Mesothelial cell of epicardium (in vitro differentiated cells): ENCODE results near the gene WNT3A. TPM values are rescaled to one million over a fixed set of nuclear protein-coding genes. Genes with fewer than 3 reads are reported as not detected.

ENCODE experiments used
- DNase-seq, 2 experiments: peaks; one replicate each; pipeline ENCODE4 v3.0.0; 2021; ENCODE audit warnings: low spot score in 2 of 2; ENCODE audit not compliant: unreplicated experiment in 2 of 2
- H3K27ac Mint-ChIP-seq: 2 replicates; pipeline ENCODE4 v1.8.0; 2021; ENCODE audit warnings: mixed read lengths
- H3K27me3 Mint-ChIP-seq: 2 replicates; pipeline ENCODE4 v1.8.0; 2021; ENCODE audit warnings: low read depth, mixed read lengths
- H3K36me3 Mint-ChIP-seq: 2 replicates; pipeline ENCODE4 v1.8.0; 2021; ENCODE audit warnings: mixed read lengths
- H3K4me1 Mint-ChIP-seq: 2 replicates; pipeline ENCODE4 v1.8.0; 2021; ENCODE audit warnings: mixed read lengths
- H3K4me3 Mint-ChIP-seq: 2 replicates; pipeline ENCODE4 v1.8.0; 2021; ENCODE audit warnings: mild to moderate bottlenecking, moderate library complexity, mixed read lengths
- H3K9me3 Mint-ChIP-seq: 2 replicates; pipeline ENCODE4 v1.8.0; 2021; ENCODE audit warnings: mixed read lengths
- total RNA-seq: library from RNA; stranded (reverse); gene quantifications from 3 replicates; pipeline ENCODE4 v1.2.1, GENCODE V29; 2021
- TF ChIP-seq, protein P1 (sequence below): fragments of 200-600 bp; sonication (generic); IDR thresholded peaks from one replicate; pipeline ENCODE4 v1.5.0; 2021; ENCODE audit warnings: antibody characterized with exemption; ENCODE audit not compliant: unreplicated experiment

WNT3A gene
- total RNA-seq, 1 donor from 2014 or later: 0.16 TPM

DNA sequence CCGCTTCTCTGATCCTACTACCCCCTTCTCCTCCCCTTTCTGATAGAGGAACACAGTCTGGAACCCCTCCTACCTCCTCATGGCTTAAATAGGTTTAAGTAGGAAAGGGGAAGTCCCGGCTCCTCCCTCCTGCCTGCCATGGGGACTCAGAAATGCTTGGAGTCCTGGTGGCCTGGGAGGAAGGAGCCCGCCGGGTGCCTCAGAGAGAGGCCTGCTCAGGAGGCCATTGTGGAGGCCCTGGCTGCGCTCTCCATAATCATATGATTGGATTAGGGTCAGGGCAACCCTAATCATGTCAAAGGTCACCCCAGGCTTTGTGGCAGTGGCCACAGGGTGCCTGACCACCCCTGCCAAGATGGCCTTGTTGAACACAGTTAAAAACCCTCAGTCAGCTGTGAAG, 29.0 kb downstream of the WNT3A start:
- H3K27ac Mint-ChIP-seq: no peak overlapping the region

DNA sequence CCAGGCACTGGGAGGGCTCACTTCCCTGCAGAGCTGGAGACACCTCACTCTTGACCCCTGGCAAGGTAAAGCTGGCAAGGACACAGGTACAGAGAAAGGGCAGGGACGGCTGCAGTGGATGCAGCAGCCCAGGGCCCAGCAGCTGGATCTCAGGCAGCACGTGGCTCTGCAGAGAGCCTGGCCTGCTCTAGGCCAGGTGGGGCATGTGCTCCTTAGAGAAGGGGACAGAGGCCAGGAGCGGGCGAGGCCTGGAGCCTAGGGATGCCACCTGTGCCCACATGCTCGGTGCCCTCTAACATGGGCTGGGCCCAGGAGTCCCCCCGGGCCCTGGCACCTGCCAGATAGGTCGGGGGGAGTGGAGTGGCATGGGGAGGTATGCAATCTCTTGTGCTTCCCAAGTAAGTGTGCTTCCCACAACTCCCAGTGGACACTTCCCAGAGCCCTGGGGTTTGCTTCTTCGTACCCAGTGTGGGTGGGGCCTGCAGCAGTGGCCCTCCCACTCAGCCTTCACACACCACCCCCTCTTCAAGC, 30.0 kb downstream of the WNT3A start:
- Mint-ChIP-seq H3K36me3 (no peaks in the 10 kb centered on the region), H3K4me1 (peaks cover 2% of the 10 kb centered on the region), H3K27me3 (peaks cover 61% of the 10 kb centered on the region), H3K4me3 (no peak overlapping the region), H3K9me3 (peaks cover 14% of the 10 kb centered on the region), H3K27ac (no peak overlapping the region)
- TF ChIP-seq, protein P1, sequence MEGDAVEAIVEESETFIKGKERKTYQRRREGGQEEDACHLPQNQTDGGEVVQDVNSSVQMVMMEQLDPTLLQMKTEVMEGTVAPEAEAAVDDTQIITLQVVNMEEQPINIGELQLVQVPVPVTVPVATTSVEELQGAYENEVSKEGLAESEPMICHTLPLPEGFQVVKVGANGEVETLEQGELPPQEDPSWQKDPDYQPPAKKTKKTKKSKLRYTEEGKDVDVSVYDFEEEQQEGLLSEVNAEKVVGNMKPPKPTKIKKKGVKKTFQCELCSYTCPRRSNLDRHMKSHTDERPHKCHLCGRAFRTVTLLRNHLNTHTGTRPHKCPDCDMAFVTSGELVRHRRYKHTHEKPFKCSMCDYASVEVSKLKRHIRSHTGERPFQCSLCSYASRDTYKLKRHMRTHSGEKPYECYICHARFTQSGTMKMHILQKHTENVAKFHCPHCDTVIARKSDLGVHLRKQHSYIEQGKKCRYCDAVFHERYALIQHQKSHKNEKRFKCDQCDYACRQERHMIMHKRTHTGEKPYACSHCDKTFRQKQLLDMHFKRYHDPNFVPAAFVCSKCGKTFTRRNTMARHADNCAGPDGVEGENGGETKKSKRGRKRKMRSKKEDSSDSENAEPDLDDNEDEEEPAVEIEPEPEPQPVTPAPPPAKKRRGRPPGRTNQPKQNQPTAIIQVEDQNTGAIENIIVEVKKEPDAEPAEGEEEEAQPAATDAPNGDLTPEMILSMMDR: no peak
- DNase-seq: no peak

More for the DNA sequence above, 29.0 kb downstream of the WNT3A start:
- Mint-ChIP-seq H3K4me1 (peaks cover 2% of the 10 kb centered on the region), H3K9me3 (peaks cover 14% of the 10 kb centered on the region), H3K36me3 (no peaks in the 10 kb centered on the region), H3K4me3 (no peak overlapping the region), H3K27me3 (peaks cover 67% of the 10 kb centered on the region)
- no peak for DNase-seq
- TF ChIP-seq, protein P1: no peak

DNA sequence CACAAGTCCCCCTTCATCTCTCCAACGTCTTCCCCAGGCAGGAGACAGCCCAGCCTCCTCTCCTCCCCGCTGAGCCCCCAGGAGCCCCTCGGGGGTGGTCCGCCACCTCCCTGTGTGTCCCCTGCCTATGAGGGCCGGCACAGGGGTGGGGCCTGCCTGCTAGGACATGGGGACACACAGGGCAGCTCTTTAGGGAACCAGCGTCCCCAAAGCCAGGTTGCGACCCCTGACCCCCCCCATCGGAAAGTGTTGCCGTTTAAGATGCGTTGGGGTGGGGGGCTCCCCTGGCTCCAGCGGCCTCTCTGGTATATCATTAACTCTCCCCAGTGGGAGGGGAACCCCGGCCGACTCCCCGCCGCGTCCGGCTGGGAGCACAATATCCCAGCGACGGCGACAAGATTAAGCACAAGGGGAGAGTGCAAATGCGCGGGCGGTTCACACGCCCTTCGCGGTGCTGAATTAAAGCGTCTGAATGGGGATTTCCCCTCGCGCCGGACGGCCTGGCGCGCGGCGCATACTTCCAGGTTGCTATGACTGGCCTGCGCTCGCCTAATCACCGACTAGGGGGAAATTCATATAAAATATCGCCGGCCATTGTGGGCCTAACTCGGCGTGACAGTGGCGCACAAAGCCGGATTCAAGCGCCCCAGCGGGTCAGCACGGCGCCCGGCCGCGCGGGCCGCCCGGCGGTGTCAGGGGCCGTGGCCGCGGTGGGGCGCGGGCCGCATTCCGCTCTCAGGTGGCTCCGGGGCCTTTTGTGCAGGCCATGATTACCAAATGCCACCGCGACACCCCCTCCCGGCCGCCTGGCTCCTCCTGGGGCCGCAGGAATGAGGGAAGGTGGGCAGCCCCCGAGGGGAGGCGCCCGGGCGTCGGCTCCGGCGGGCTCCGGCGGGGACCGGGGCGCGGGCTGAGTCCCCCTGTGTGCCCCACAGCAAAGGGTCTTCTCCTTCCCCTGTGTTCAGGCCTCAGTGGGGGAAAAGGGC, 30.9 kb downstream of the WNT3A start:
- Mint-ChIP-seq H3K9me3 (peaks cover 13% of the 10 kb centered on the region), H3K4me1 (peaks cover 2% of the 10 kb centered on the region), H3K36me3 (no peaks in the 10 kb centered on the region), H3K27me3 (peaks cover 59% of the 10 kb centered on the region), H3K4me3 (peak overlapping the region; percentile 54), H3K27ac (peak overlapping the region; percentile 47)
- TF ChIP-seq, protein P1: no peak
- peak in 1 of 2 experiments; percentile 57 for DNase-seq

DNA sequence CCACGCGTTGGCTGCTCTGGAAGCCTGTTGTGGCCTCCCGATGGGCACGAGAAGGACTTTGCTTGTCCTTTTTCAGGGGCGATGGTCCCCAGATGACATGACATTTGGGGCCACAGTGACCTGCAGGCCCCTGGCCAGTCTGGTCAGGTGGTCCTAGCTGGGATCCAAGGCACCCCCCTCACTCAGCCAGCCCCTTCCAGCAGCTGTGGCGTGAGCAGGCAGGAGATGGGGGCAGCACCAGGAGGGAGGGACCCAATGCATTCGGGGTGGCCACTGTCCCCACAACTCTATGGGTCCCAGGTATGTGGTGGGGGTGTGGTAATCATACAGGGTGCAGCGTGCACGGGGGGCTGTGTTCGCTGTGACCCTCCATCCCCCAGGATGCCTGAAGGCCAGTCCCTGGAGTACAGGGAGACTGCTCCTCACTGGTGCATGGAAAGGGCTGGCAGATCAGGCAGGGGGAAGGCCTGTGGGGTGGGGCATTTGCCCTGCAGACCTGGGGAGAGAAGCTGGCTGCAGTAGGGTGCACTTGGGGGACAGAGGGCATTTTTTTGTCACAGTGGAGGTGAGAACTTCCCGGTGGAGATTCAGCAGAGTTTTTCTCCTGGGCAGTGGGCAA, 31.7 kb downstream of the WNT3A start:
- H3K4me3 Mint-ChIP-seq: no peak overlapping the region
- peaks cover 51% of the 10 kb centered on the region for H3K27me3 Mint-ChIP-seq
- peaks cover 5% of the 10 kb centered on the region for H3K9me3 Mint-ChIP-seq
- H3K4me1 Mint-ChIP-seq: peaks cover 2% of the 10 kb centered on the region
- H3K27ac Mint-ChIP-seq: no peak overlapping the region
- H3K36me3 Mint-ChIP-seq: no peaks in the 10 kb centered on the region
- TF ChIP-seq, protein P1: no peak
- DNase-seq: no peak

GRCh38 chr1:228039006-228039903, 32.5 kb downstream of the WNT3A start:
- H3K4me1 Mint-ChIP-seq: peaks cover 2% of the 10 kb centered on the region
- H3K27ac Mint-ChIP-seq: no peak overlapping the region
- H3K36me3 Mint-ChIP-seq: no peaks in the 10 kb centered on the region
- TF ChIP-seq, protein P1: no peak
- no peak overlapping the region for H3K4me3 Mint-ChIP-seq
- peaks cover 53% of the 10 kb centered on the region for H3K27me3 Mint-ChIP-seq
- H3K9me3 Mint-ChIP-seq: peaks cover 2% of the 10 kb centered on the region
- DNase-seq: no peak
